PC-9 (cell line): ENCODE measurements around the gene PSEN1. TPM values are rescaled to one million over a fixed set of nuclear protein-coding genes. Genes with fewer than 3 reads are reported as not detected.

ENCODE experiments used
- BruUV-seq: library from RNA; stranded (reverse); fragments of 400-500 nt; replicated peaks from 2 replicates; lab custom pipeline; 2021; lab: Mats Ljungman, UMichigan
- CTCF ChIA-PET: fragments of 300-600 bp; sonication (Branson Sonifier 250); formaldehyde crosslinking; loops from one replicate; lab custom pipeline; 2022; ENCODE audit warnings: antibody characterized with exemption; lab: Charles Lee
- POLR2A ChIA-PET: fragments of 300-600 bp; sonication (Branson Sonifier 250); formaldehyde crosslinking; loops from one replicate; lab custom pipeline; 2022; ENCODE audit warnings: antibody characterized with exemption; ENCODE audit not compliant: unreplicated experiment; lab: Charles Lee
- DNase-seq, 2 experiments: peaks; one replicate each; pipeline versions ENCODE4 v3.0.0 to v3.0.0-alpha.2; 2015 to 2022; ENCODE audit warnings: mixed read lengths in 1 of 2
- H2AFZ ChIP-seq: fragments of 200-600 bp; sonication (generic); 2 replicates; pipeline ENCODE4 v1.8.1; 2017; ENCODE audit warnings: antibody characterized with exemption
- H3F3A ChIP-seq: fragments of 200-600 bp; sonication (generic); 2 replicates; pipeline ENCODE4 v1.8.1; 2017; ENCODE audit warnings: antibody characterized with exemption, mild to moderate bottlenecking, low read depth; ENCODE audit not compliant: insufficient read depth
- H3K27ac ChIP-seq: fragments of 200-600 bp; sonication (generic); 2 replicates; pipeline ENCODE4 v1.6.1; 2016; ENCODE audit warnings: mixed run types
- H3K27me3 ChIP-seq: fragments of 200-600 bp; sonication (generic); 2 replicates; pipeline ENCODE4 v1.6.1; 2016; ENCODE audit warnings: low read depth, mixed run types; ENCODE audit not compliant: insufficient read depth
- H3K36me3 ChIP-seq: fragments of 200-600 bp; sonication (generic); 2 replicates; pipeline ENCODE4 v1.6.1; 2016; ENCODE audit warnings: low read depth, mixed run types
- H3K4me1 ChIP-seq: fragments of 200-600 bp; sonication (generic); replicated peaks from 2 replicates; pipeline ENCODE4 v1.6.1; 2016; ENCODE audit warnings: mixed run types; ENCODE audit not compliant: insufficient read depth
- H3K4me2 ChIP-seq: fragments of 200-600 bp; sonication (generic); 2 replicates; pipeline ENCODE4 v1.6.1; 2017; ENCODE audit warnings: mixed run types
- H3K4me3 ChIP-seq: fragments of 200-600 bp; sonication (generic); 2 replicates; pipeline ENCODE4 v1.6.1; 2016; ENCODE audit warnings: mixed run types
- H3K79me2 ChIP-seq: fragments of 200-600 bp; sonication (generic); 2 replicates; pipeline ENCODE4 v1.6.1; 2017; ENCODE audit warnings: low read depth, mixed run types
- H3K9me2 ChIP-seq: fragments of 200-600 bp; sonication (generic); 2 replicates; pipeline ENCODE4 v1.8.1; 2017; ENCODE audit warnings: mild to moderate bottlenecking; ENCODE audit not compliant: insufficient read depth
- H3K9me3 ChIP-seq: fragments of 200-600 bp; sonication (generic); 2 replicates; pipeline ENCODE4 v1.8.1; 2016; ENCODE audit warnings: low read depth; ENCODE audit not compliant: insufficient read depth
- H4K20me1 ChIP-seq: fragments of 200-600 bp; sonication (generic); 2 replicates; pipeline ENCODE4 v1.8.1; 2017; ENCODE audit not compliant: insufficient read depth
- CTCF ChIP-seq: fragments of 200-600 bp; sonication (generic); conservative IDR thresholded peaks from 2 replicates; pipeline ENCODE4 v1.6.1; 2017; ENCODE audit warnings: mixed run types, antibody characterized with exemption, mild to moderate bottlenecking, moderate library complexity
- EZH2 ChIP-seq: fragments of 200-600 bp; sonication (generic); IDR thresholded peaks from 2 replicates; pipeline ENCODE4 v1.8.0; 2017; ENCODE audit warnings: antibody characterized with exemption, low read depth
- intact Hi-C: fragments of 100-400 bp; cut with micrococcal nuclease; formaldehyde crosslinking; loops from one replicate; pipeline ENCODE4 v1.10.0; 2022; ENCODE audit not compliant: unreplicated experiment
- total RNA-seq: library from RNA; stranded (reverse); gene quantifications from 2 replicates; pipeline ENCODE4 v1.2.3, GENCODE V29; 2021

The PSEN1 gene
- total RNA-seq, 1 experiment from 2014 or later: 44.0 TPM

- intact Hi-C loops: no loop called here
- Histone ChIP-seq H3K4me2 (no peak overlapping the region), H4K20me1 (no peaks in the 10 kb centered on the region), H3K36me3 (no peaks in the 10 kb centered on the region), H3K9me2 (no peaks in the 10 kb centered on the region), H3F3A (no peaks in the 10 kb centered on the region), H3K27me3 (no peaks in the 10 kb centered on the region), H3K27ac (no peak overlapping the region), H2AFZ (no peak overlapping the region), H3K4me1 (no peaks in the 10 kb centered on the region), H3K79me2 (no peaks in the 10 kb centered on the region), H3K9me3 (no peaks in the 10 kb centered on the region), H3K4me3 (no peak overlapping the region)
- no peak for TF ChIP-seq CTCF
- TF ChIP-seq EZH2: no peak
- CTCF ChIA-PET: no interaction called here
- no peak for DNase-seq
- BruUV-seq: no TSS peak
- POLR2A ChIA-PET: no interaction called here
These were observed 122.7 kb downstream of the PSEN1 start for GRCh38 chr14:73258845-73259611.

GRCh38 chr14:73259837-73260236 lies 123.5 kb downstream of the PSEN1 start:
- Histone ChIP-seq H3K9me2 (no peaks in the 10 kb centered on the region), H3F3A (no peaks in the 10 kb centered on the region), H3K9me3 (no peaks in the 10 kb centered on the region), H3K27me3 (no peaks in the 10 kb centered on the region), H3K36me3 (no peaks in the 10 kb centered on the region), H4K20me1 (no peaks in the 10 kb centered on the region), H3K27ac (no peak overlapping the region), H3K4me1 (no peaks in the 10 kb centered on the region), H2AFZ (no peak overlapping the region), H3K79me2 (no peaks in the 10 kb centered on the region), H3K4me3 (no peak overlapping the region), H3K4me2 (no peak overlapping the region)
- no peak for DNase-seq
- ChIA-PET POLR2A (no interaction called here), CTCF (no interaction called here)
- intact Hi-C loops: no loop called here
- TF ChIP-seq EZH2: no peak
- BruUV-seq: no TSS peak

GRCh38 chr14:73260574-73260973 lies 124.3 kb downstream of the PSEN1 start:
- ChIA-PET POLR2A (no interaction called here), CTCF (no interaction called here)
- no peak for TF ChIP-seq EZH2
- TF ChIP-seq CTCF: no peak
- H3K9me3 ChIP-seq: no peaks in the 10 kb centered on the region
- no TSS peak for BruUV-seq
- H4K20me1 ChIP-seq: no peaks in the 10 kb centered on the region
- no peak overlapping the region for H3K27ac ChIP-seq
- no peaks in the 10 kb centered on the region for H3K4me1 ChIP-seq
- no peak overlapping the region for H2AFZ ChIP-seq
- no peaks in the 10 kb centered on the region for H3F3A ChIP-seq
- intact Hi-C loops: no loop called here
- H3K36me3 ChIP-seq: no peaks in the 10 kb centered on the region
- H3K4me3 ChIP-seq: no peak overlapping the region
- H3K4me2 ChIP-seq: no peak overlapping the region
- no peaks in the 10 kb centered on the region for H3K9me2 ChIP-seq
- DNase-seq: no peak
- no peaks in the 10 kb centered on the region for H3K79me2 ChIP-seq
- H3K27me3 ChIP-seq: no peaks in the 10 kb centered on the region

GRCh38 chr14:73261075-73261474 lies 124.8 kb downstream of the PSEN1 start:
- CTCF ChIA-PET: no interaction called here
- Histone ChIP-seq H3K36me3 (no peaks in the 10 kb centered on the region), H3K27me3 (no peaks in the 10 kb centered on the region), H3K27ac (no peak overlapping the region), H2AFZ (no peak overlapping the region), H3K79me2 (no peaks in the 10 kb centered on the region), H3K9me2 (no peaks in the 10 kb centered on the region), H3F3A (no peaks in the 10 kb centered on the region), H4K20me1 (no peaks in the 10 kb centered on the region), H3K9me3 (no peaks in the 10 kb centered on the region), H3K4me1 (no peaks in the 10 kb centered on the region), H3K4me2 (no peak overlapping the region), H3K4me3 (no peak overlapping the region)
- BruUV-seq: no TSS peak
- intact Hi-C loops: no loop called here
- POLR2A ChIA-PET: no interaction called here
- no peak for DNase-seq
- TF ChIP-seq EZH2 (no peak), CTCF (no peak)
